Measurements from ENCODE around the gene DNM2. TPM values are rescaled to one million over a fixed set of nuclear protein-coding genes. Genes with fewer than 3 reads are reported as not detected.

DNM2 gene
- polyA plus RNA-seq, 2 of the 4 experiments (the other 2 are of a cell fraction) = 32.9 to 58.5 TPM

GRCh38 chr19:10763828-10764339 is 46.0 kb downstream of the DNM2 start:
- no peak for FAIRE-seq
- ATAC-seq = peak in 1 of 2 experiments; percentile 45; a peak in 3 of 6 replicates
- Histone ChIP-seq H3K27ac (peak overlapping the region; percentile 66 to 89), H3K4me3 (no peak overlapping the region), H3K9me3 (no peaks in the 10 kb centered on the region), H3K4me2 (peak overlapping the region; percentile 59), H3K4me1 (peaks cover 77% of the 10 kb centered on the region)
- ChIA-PET POLR2A (no interaction called here), CTCF (interaction anchor here (1.1 kb wide), 1 partner anchor 66 kb away, joined by 3 read pairs; no protein-coding TSS in a partner anchor)
- WGBS (ENCODE audit: missing lambda C conversion rate) = 43% methylated on average over 9 of the region's 11 CpGs
- DNase-seq (ENCODE audit: low read depth in 1 of 2, low spot score in 1 of 2) = no peak
- TF ChIP-seq KDM1A (IDR thresholded peaks at IDR 0.05; ENCODE audit: low read depth) (peak; percentile 66; the same call in 1 of the 2 replicates), ZC3H11A (IDR thresholded peaks at IDR 0.05) (no peak)

DNA sequence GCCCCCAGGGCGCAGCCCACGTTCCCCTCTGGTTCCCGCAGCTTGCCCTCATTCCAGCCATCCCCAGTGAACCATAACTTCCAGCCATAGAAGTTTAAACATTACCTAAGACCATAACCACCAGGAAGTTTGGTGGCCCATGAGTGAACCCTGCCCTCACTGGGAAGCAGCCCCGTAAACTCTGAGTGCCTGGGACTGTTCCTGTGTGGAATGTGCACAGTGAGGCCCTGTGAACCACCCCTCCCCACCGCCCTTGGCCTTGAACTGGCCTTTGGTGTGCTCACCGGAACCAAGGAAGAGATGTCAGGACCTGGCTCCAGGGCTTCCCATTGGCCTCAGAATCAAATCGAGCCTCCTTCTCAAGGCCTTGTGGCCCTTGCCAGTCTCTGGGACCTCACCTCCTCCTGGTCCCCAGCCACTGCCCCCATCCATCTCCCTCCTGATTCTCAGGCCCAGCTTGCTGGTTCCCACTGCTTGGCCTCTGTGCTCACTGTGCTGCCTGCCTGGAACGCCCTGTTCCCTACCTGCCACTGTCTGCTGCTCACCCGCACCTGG is 46.5 kb downstream of the DNM2 start:
- H3K4me1 ChIP-seq = peaks cover 82% of the 10 kb centered on the region
- peak overlapping the region; percentile 59 for H3K4me2 ChIP-seq
- peak in 1 of 2 experiments; percentile 78 for DNase-seq (ENCODE audit: low read depth in 1 of 2, low spot score in 1 of 2)
- POLR2A ChIA-PET = no interaction called here
- no peak for FAIRE-seq
- no peaks in the 10 kb centered on the region for H3K9me3 ChIP-seq
- TF ChIP-seq, protein P1, sequence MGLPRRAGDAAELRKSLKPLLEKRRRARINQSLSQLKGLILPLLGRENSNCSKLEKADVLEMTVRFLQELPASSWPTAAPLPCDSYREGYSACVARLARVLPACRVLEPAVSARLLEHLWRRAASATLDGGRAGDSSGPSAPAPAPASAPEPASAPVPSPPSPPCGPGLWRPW (IDR thresholded peaks at IDR 0.05) = no peak
- TF ChIP-seq CTCF (IDR thresholded peaks at IDR 0.05) (no peak), JUN (IDR thresholded peaks at IDR 0.05) (no peak)
- peak overlapping the region; percentile 66 to 89 for H3K27ac ChIP-seq
- ATAC-seq = peak; percentile 41 to 76; a peak in 4 of 6 replicates
- CTCF ChIA-PET = no interaction called here
- no peak overlapping the region for H3K4me3 ChIP-seq
- WGBS (ENCODE audit: missing lambda C conversion rate) = 35% methylated on average over 8 of the region's 9 CpGs

DNA sequence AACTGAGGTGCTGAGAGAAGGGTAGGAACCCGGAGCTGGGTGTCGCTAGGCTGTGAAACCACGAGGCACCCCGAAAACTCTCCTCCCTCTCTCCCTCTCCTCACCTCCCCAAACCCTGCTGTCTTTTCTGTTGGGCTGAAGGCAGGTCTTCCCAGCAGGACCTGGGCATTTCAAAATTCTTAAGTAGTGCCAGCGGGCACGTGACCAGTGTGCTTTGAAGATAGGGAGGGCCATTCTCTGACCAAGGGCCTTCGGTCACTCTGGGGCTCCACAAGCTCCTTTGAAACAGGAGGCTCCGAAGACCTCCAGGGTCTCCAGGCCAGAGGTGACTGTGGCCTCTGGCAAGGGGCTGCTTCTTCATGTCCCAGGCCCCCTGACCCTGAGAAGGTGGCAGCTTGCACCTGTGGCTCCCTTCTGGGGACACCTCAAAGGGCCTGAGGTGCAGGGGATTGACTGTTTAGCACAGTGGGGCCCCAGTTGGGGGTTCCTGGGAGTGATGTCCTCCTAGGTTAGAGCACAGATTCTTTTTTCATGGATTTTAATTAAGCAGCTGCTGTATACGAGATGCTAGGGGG is 48.3 kb downstream of the DNM2 start:
- Histone ChIP-seq H3K27ac (peak overlapping the region; percentile 66 to 89), H3K4me1 (peaks cover 80% of the 10 kb centered on the region), H3K4me3 (no peak overlapping the region), H3K9me3 (no peaks in the 10 kb centered on the region), H3K4me2 (peak overlapping the region; percentile 52)
- 93% methylated on average over 7 of the region's 9 CpGs for WGBS (ENCODE audit: missing lambda C conversion rate)
- TF ChIP-seq GATA3 (IDR thresholded peaks at IDR 0.05; ENCODE audit: borderline replicate concordance) (no peak), ZC3H11A (IDR thresholded peaks at IDR 0.05) (no peak), HOXA7 (CRISPR knock-in tag; IDR thresholded peaks at IDR 0.05) (no peak)
- TF ChIP-seq, protein P2, sequence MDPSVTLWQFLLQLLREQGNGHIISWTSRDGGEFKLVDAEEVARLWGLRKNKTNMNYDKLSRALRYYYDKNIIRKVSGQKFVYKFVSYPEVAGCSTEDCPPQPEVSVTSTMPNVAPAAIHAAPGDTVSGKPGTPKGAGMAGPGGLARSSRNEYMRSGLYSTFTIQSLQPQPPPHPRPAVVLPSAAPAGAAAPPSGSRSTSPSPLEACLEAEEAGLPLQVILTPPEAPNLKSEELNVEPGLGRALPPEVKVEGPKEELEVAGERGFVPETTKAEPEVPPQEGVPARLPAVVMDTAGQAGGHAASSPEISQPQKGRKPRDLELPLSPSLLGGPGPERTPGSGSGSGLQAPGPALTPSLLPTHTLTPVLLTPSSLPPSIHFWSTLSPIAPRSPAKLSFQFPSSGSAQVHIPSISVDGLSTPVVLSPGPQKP (IDR thresholded peaks at IDR 0.05; ENCODE audit: low read depth, low read length) = no peak
- ChIA-PET CTCF (interaction anchor here (0.6 to 1.8 kb wide), 3 partner anchors 99 to 353 kb away, joined by 3 to 4 read pairs (median 3); no protein-coding TSS in a partner anchor), POLR2A (no interaction called here)
- no peak for DNase-seq (ENCODE audit: low read depth in 1 of 2, low spot score in 1 of 2)
- no peak for ATAC-seq
- no peak for FAIRE-seq

DNA sequence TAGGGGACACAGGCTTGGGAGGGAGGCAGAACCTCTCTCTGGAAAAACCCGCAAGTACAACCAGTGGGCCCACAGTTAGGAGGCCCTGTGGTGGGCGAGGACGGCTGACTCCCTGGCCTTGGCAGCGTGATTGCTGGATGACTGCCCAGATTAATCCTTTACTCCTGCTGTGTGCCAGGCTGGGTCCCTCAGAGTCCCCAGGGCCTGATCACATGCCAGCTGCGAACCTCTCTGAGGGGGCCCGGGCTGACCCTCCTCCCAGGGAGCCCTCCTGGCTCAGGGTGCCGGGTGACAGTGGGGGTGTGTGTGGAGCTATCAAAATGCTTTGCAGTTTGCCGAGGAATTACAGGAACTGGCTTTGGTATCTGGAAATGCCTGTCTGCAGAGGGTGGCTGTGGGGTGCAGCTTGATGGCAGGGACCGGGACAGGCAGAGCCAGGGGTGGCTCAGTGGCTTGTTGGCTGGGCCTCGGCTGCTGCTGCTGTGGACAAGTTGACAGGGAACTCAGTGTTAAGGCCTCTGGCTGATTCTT is 48.9 kb downstream of the DNM2 start:
- FAIRE-seq = no peak
- no peak for TF ChIP-seq CBX2 (IDR thresholded peaks at IDR 0.05; ENCODE audit: borderline replicate concordance, low read depth)
- no peak for TF ChIP-seq RNF2 (IDR thresholded peaks at IDR 0.05; ENCODE audit: borderline replicate concordance, low read depth)
- no peak for TF ChIP-seq ESRRA (IDR thresholded peaks at IDR 0.05; ENCODE audit: borderline replicate concordance, low read length)
- no peak for TF ChIP-seq MYC (IDR thresholded peaks at IDR 0.05; ENCODE audit: borderline replicate concordance, low read length)
- TF ChIP-seq REST (IDR thresholded peaks at IDR 0.05) = no peak
- TF ChIP-seq HEYL (CRISPR knock-in tag; IDR thresholded peaks at IDR 0.05) = no peak
- TF ChIP-seq PBX3 (IDR thresholded peaks at IDR 0.05) = no peak
- Histone ChIP-seq H3K4me1 (peaks cover 76% of the 10 kb centered on the region), H3K27ac (peak overlapping the region; percentile 66 to 89), H3K4me2 (peak overlapping the region; percentile 52; the same call in 2 of the 3 replicates), H3K4me3 (no peak overlapping the region), H3K9me3 (no peaks in the 10 kb centered on the region)
- WGBS (ENCODE audit: missing lambda C conversion rate) = 83% methylated on average over 3 of the region's 10 CpGs
- CTCF ChIA-PET = interaction anchor here (0.6 to 1.8 kb wide), 4 partner anchors 69 to 354 kb away, joined by 3 to 4 read pairs (median 3); partner anchors contain the start of gene TMED1
- no peak for ATAC-seq
- no peak for DNase-seq (ENCODE audit: low read depth in 1 of 2, low spot score in 1 of 2)
- POLR2A ChIA-PET = no interaction called here
